Measurements from ENCODE around the gene NCAPG2.

NCAPG2 gene

DNA sequence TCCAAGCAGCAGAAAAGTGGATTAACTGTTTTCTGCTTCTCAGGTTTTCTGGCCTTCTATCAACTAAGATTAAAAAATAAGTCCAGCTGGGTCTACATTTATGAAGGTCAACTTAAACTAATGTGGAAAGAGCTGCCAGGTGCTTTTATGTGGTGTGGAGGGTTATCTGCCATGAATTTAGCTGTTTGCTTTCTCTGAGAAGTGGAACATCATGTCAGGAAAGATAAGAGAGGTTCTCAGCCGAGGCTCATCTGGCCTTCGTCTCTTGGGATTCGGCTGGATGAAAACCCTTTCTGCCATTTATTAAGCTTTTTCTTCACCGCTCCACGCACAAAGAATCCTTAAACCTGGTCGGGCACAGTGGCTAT lies 122.5 kb downstream of the NCAPG2 start:
- DNase-seq (ENCODE audit: extremely low read depth, low read depth) = no peak
- TF ChIP-seq, protein P1, sequence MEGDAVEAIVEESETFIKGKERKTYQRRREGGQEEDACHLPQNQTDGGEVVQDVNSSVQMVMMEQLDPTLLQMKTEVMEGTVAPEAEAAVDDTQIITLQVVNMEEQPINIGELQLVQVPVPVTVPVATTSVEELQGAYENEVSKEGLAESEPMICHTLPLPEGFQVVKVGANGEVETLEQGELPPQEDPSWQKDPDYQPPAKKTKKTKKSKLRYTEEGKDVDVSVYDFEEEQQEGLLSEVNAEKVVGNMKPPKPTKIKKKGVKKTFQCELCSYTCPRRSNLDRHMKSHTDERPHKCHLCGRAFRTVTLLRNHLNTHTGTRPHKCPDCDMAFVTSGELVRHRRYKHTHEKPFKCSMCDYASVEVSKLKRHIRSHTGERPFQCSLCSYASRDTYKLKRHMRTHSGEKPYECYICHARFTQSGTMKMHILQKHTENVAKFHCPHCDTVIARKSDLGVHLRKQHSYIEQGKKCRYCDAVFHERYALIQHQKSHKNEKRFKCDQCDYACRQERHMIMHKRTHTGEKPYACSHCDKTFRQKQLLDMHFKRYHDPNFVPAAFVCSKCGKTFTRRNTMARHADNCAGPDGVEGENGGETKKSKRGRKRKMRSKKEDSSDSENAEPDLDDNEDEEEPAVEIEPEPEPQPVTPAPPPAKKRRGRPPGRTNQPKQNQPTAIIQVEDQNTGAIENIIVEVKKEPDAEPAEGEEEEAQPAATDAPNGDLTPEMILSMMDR (IDR thresholded peaks at IDR 0.05; ENCODE audit: low read depth, low read length) = no peak

DNA sequence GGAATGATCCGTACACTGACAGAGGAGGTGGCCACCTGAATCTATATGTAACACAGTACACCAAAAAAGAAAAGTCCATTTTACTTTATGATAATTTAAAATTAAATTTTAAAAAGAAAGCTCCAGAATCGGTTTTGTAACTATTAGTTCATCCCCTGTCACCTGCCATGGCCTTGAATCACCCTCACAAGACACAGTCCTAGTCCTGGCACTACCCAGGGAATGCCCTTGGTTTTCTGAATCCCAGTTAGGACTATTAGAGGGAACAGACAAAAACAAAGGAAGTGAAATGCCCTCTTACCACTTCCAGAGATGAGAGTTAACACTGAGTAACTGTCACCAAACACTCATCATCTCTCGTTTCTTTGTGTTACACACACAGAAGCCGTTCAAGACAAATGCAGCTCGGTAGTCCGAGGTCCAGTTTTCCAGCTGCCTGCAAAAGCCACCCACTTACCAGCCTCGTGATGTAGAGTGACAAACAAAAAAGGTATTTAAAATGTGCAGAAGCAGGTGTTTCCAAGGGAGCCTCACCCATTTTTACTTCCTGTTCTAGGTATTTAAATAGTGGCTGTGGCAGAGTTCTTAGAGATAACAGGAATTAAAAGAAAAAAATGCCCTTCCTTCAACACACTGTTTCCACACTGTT lies 123.0 kb downstream of the NCAPG2 start:
- TF ChIP-seq, protein P1 (IDR thresholded peaks at IDR 0.05; ENCODE audit: low read depth, low read length) = no peak
- DNase-seq (ENCODE audit: extremely low read depth, low read depth) = no peak
